Endothelial cell of umbilical vein (primary cell): ENCODE results near the gene ADAMTSL2. TPM values are rescaled to one million over a fixed set of nuclear protein-coding genes. Genes with fewer than 3 reads are reported as not detected.

Experiments
- BruUV-seq: library from RNA; stranded (reverse); fragments of 400-500 nt; replicated peaks from 2 replicates; lab custom pipeline; 2021; lab: Mats Ljungman, UMichigan
- CTCF ChIA-PET: fragments of 300-600, 350-600 bp; sonication (Branson Sonifier 250); formaldehyde crosslinking; loops from one replicate; lab custom pipeline; 2021; ENCODE audit warnings: antibody characterized with exemption, inconsistent platforms; lab: Charles Lee
- POLR2A ChIA-PET: fragments of 300-600, 350-600 bp; sonication (Branson Sonifier 250); formaldehyde crosslinking; loops from one replicate; lab custom pipeline; 2021; ENCODE audit warnings: antibody characterized with exemption, inconsistent platforms; lab: Charles Lee
- DNase-seq: peaks from one replicate; pipeline ENCODE4 v3.0.0-alpha.2; 2011; ENCODE audit warnings: low read depth, low spot score
- FAIRE-seq: peaks from 2 replicates; lab custom pipeline; 2011; peaks lifted over from hg19 to GRCh38; lab: Jason Lieb, UNC
- H2AFZ ChIP-seq: 2 replicates; pipeline ENCODE4 v1.6.0; 2012; ENCODE audit warnings: low read depth, low read length, control low read depth, inconsistent platforms
- H3K27ac ChIP-seq: 2 replicates; pipeline ENCODE4 v1.5.1; 2011; ENCODE audit warnings: low read depth, mild to moderate bottlenecking, control low read depth, low read length, moderate library complexity; ENCODE audit not compliant: insufficient read depth
- H3K27me3 ChIP-seq, 2 experiments: 2 replicates each; pipeline versions ENCODE4 v1.6.0 to v1.6.1; 2011; ENCODE audit warnings: low read length in 2 of 2, mixed read lengths in 1 of 2; ENCODE audit not compliant: control insufficient read depth in 2 of 2, insufficient read depth in 2 of 2
- H3K36me3 ChIP-seq, 2 experiments: 2 replicates in 1 of 2; 3 replicates in 1 of 2; pipeline ENCODE4 v1.5.1; 2011; ENCODE audit warnings: low read length in 2 of 2, mild to moderate bottlenecking in 1 of 2, moderate library complexity in 1 of 2; ENCODE audit not compliant: control insufficient read depth in 2 of 2, insufficient read depth in 2 of 2; ENCODE audit errors: extremely low read depth in 1 of 2
- H3K4me1 ChIP-seq: 3 replicates; pipeline ENCODE4 v1.5.1; 2011; ENCODE audit warnings: mild to moderate bottlenecking, low read length; ENCODE audit not compliant: control insufficient read depth, insufficient read depth; ENCODE audit errors: extremely low read depth
- H3K4me2 ChIP-seq: 2 replicates; pipeline ENCODE4 v1.6.1; 2011; ENCODE audit warnings: low read length, control low read depth, mixed read lengths; ENCODE audit not compliant: insufficient read depth
- H3K4me3 ChIP-seq, 3 experiments: fragments of 200-600 bp in 1 of 3; sonication (generic), shearing (Covaris generic) in 1 of 3; replicated peaks in 1 of 3; 2 replicates each; pipeline ENCODE4 v1.5.1; 2011 to 2016; ENCODE audit warnings: control low read depth in 3 of 3, low read length in 3 of 3, mild to moderate bottlenecking in 2 of 3, inconsistent platforms in 1 of 3, low read depth in 1 of 3, moderate library complexity in 1 of 3; ENCODE audit not compliant: insufficient read depth in 1 of 3
- H3K79me2 ChIP-seq: 2 replicates; pipeline ENCODE4 v1.6.0; 2012; ENCODE audit warnings: low read length, inconsistent platforms; ENCODE audit not compliant: control insufficient read depth, insufficient read depth
- H3K9ac ChIP-seq: replicated peaks from 2 replicates; pipeline ENCODE3; 2011; ENCODE audit warnings: low read length, control low read depth; ENCODE audit not compliant: insufficient read depth; ENCODE audit errors: extremely low read depth
- H3K9me1 ChIP-seq: replicated peaks from 3 replicates; pipeline ENCODE4 v1.6.0; 2011; ENCODE audit warnings: mild to moderate bottlenecking, low read length; ENCODE audit not compliant: control insufficient read depth, insufficient read depth; ENCODE audit errors: extremely low read depth
- H3K9me3 ChIP-seq: replicated peaks from 2 replicates; pipeline ENCODE4 v1.5.1; 2012; ENCODE audit warnings: low read length, inconsistent platforms; ENCODE audit not compliant: control insufficient read depth, insufficient read depth
- H4K20me1 ChIP-seq: replicated peaks from 2 replicates; pipeline ENCODE3; 2011; ENCODE audit warnings: mild to moderate bottlenecking, low read length; ENCODE audit not compliant: control insufficient read depth, insufficient read depth; ENCODE audit errors: extremely low read depth
- CTCF ChIP-seq, 2 donors: IDR thresholded peaks; 1 replicate in 1 of 2; 2 replicates in 1 of 2; pipeline ENCODE4 v1.5.1; 2011; ENCODE audit warnings: low read length in 2 of 2, mild to moderate bottlenecking in 2 of 2, moderate library complexity in 2 of 2, control low read depth in 1 of 2, inconsistent platforms in 1 of 2, low read depth in 1 of 2; ENCODE audit not compliant: insufficient read depth in 1 of 2; ENCODE audit errors: extremely low read depth in 1 of 2
- EZH2 ChIP-seq: IDR thresholded peaks from 2 replicates; pipeline ENCODE4 v1.6.1; 2012; ENCODE audit warnings: borderline replicate concordance, low read depth, mild to moderate bottlenecking, moderate library complexity, low read length, inconsistent platforms; ENCODE audit not compliant: severe bottlenecking
- FOS ChIP-seq: IDR thresholded peaks from 2 replicates; pipeline ENCODE4 v1.6.1; 2011; ENCODE audit warnings: mild to moderate bottlenecking, low read length, moderate library complexity, borderline replicate concordance; ENCODE audit not compliant: insufficient read depth
- GATA2 ChIP-seq: IDR thresholded peaks from 2 replicates; pipeline ENCODE4 v1.7.0; 2011; ENCODE audit warnings: low read depth, mild to moderate bottlenecking, moderate library complexity, mixed read lengths, low read length; ENCODE audit not compliant: insufficient read length, insufficient read depth
- JUN ChIP-seq: IDR thresholded peaks from 2 replicates; pipeline ENCODE4 v1.6.1; 2011; ENCODE audit warnings: borderline replicate concordance, low read depth; ENCODE audit not compliant: insufficient read length, insufficient read depth
- MAX ChIP-seq: IDR thresholded peaks from 2 replicates; pipeline ENCODE4 v1.6.1; 2011; ENCODE audit not compliant: insufficient read depth, insufficient read length
- MYC ChIP-seq: IDR thresholded peaks from one replicate; pipeline ENCODE4 v1.6.1; 2011; ENCODE audit warnings: mild to moderate bottlenecking, low read depth, low read length
- POLR2A ChIP-seq: IDR thresholded peaks from 2 replicates; pipeline ENCODE4 v1.6.1; 2012; ENCODE audit warnings: low read depth, mild to moderate bottlenecking, control low read depth, low read length
- POLR2AphosphoS5 ChIP-seq: IDR thresholded peaks from 2 replicates; pipeline ENCODE4 v1.6.1; 2012; ENCODE audit warnings: low read depth, mild to moderate bottlenecking, control low read depth, low read length, moderate library complexity; ENCODE audit not compliant: insufficient read depth
- dilution Hi-C: fragments of 300-500 bp; cut with MboI; formaldehyde crosslinking; loops from one replicate; pipeline ENCODE4 v1.15.0; 2019; ENCODE audit warnings: low sequenced_read_pairs; ENCODE audit not compliant: extremely low pct_ligation_motif_present
- intact Hi-C: fragments of 100-400 bp; cut with micrococcal nuclease; formaldehyde crosslinking; loops from one replicate; pipeline ENCODE4 v1.10.0; 2022
- polyA plus RNA-seq, 4 experiments: library from polyadenylated mRNA; depleted of rRNA in 3 of 4; stranded (reverse) in 3 of 4; unstranded in 1 of 4; fragments of >200 nt; gene quantifications; 2 replicates each; pipeline versions ENCODE4 v1.2.1 to v1.2.3, GENCODE V29; 2011 to 2012; ENCODE audit warnings: missing spikeins in 1 of 4
- total RNA-seq: library from RNA; stranded (reverse); gene quantifications from 2 replicates; pipeline ENCODE4 v1.2.3, GENCODE V29; 2021

Gene ADAMTSL2
- total and polyA plus RNA-seq, 2 donors (not counting 3 experiments of a cell fraction or from before 2014, with no cell fraction given): not detected

- Histone ChIP-seq H4K20me1 (no peaks in the 10 kb centered on the region), H3K27me3 (no peaks in the 10 kb centered on the region), H2AFZ (no peak overlapping the region), H3K9ac (no peak overlapping the region), H3K9me1 (no peaks in the 10 kb centered on the region), H3K27ac (no peak overlapping the region), H3K4me1 (no peaks in the 10 kb centered on the region), H3K9me3 (no peaks in the 10 kb centered on the region), H3K4me2 (no peak overlapping the region), H3K79me2 (no peaks in the 10 kb centered on the region), H3K36me3 (no peaks in the 10 kb centered on the region), H3K4me3 (no peak overlapping the region)
- TF ChIP-seq EZH2 (no peak), JUN (no peak), POLR2AphosphoS5 (no peak), CTCF (IDR thresholded peaks at IDR 0.05; ENCODE audit: extremely low read depth in 1 of 2, insufficient read depth in 1 of 2, low read depth in 1 of 2, low read length in 2 of 2) (no peak), MAX (no peak), MYC (no peak), GATA2 (no peak), POLR2A (no peak), FOS (no peak)
- FAIRE-seq (no peak), DNase-seq (no peak)
- ChIA-PET CTCF (no interaction called here), POLR2A (no interaction called here)
- dilution Hi-C loops: no loop called here
- no TSS peak for BruUV-seq
- intact Hi-C loops: no loop called here
These were observed 16.9 kb downstream of the ADAMTSL2 start for GRCh38 chr9:133551446-133551845.
